ENCODE data around the gene CYP19A1.

Gene CYP19A1

GRCh38 chr15:51303462-51303980 lies 34.9 kb downstream of the CYP19A1 start:
- Histone ChIP-seq H3K4me3 (ENCODE audit: low read depth, low read length) (no peak overlapping the region), H3K27ac (no peak overlapping the region), H3K27me3 (replicated peaks) (peaks cover 8% of the 10 kb centered on the region), H3K36me3 (replicated peaks) (no peaks in the 10 kb centered on the region)
- in situ Hi-C loops (cut with HindIII; ENCODE audit: low pct_ligation_motif_present, low sequenced_read_pairs): no loop called here
- TF ChIP-seq CTCF (IDR thresholded peaks at IDR 0.05; ENCODE audit: low read depth, low read length, missing control alignments): no peak
- DNase-seq: no peak

- no peak for TF ChIP-seq CTCF (IDR thresholded peaks at IDR 0.05; ENCODE audit: low read depth, low read length, missing control alignments)
- in situ Hi-C loops (cut with HindIII; ENCODE audit: low pct_ligation_motif_present, low sequenced_read_pairs): no loop called here
- H3K36me3 ChIP-seq (replicated peaks): no peaks in the 10 kb centered on the region
- H3K27me3 ChIP-seq (replicated peaks): peaks cover 8% of the 10 kb centered on the region
- no peak for DNase-seq
- H3K27ac ChIP-seq: no peak overlapping the region
- no peak overlapping the region for H3K4me3 ChIP-seq (ENCODE audit: low read depth, low read length)
Observed at GRCh38 chr15:51302480-51302879, 35.9 kb downstream of the CYP19A1 start.

- Histone ChIP-seq H3K27me3 (replicated peaks) (peaks cover 4% of the 10 kb centered on the region), H3K27ac (no peak overlapping the region), H3K36me3 (replicated peaks) (no peaks in the 10 kb centered on the region), H3K4me3 (ENCODE audit: low read depth, low read length) (no peak overlapping the region)
- in situ Hi-C loops (cut with HindIII; ENCODE audit: low pct_ligation_motif_present, low sequenced_read_pairs): no loop called here
- no peak for TF ChIP-seq CTCF (IDR thresholded peaks at IDR 0.05; ENCODE audit: low read depth, low read length, missing control alignments)
- no peak for DNase-seq
Observed at GRCh38 chr15:51299187-51300015, 39.0 kb downstream of the CYP19A1 start.

- no peak for TF ChIP-seq CTCF (IDR thresholded peaks at IDR 0.05; ENCODE audit: low read depth, low read length, missing control alignments)
- Histone ChIP-seq H3K27me3 (replicated peaks) (no peaks in the 10 kb centered on the region), H3K27ac (no peak overlapping the region), H3K36me3 (replicated peaks) (no peaks in the 10 kb centered on the region), H3K4me3 (ENCODE audit: low read depth, low read length) (no peak overlapping the region)
- no peak for DNase-seq
- in situ Hi-C loops (cut with HindIII; ENCODE audit: low pct_ligation_motif_present, low sequenced_read_pairs): no loop called here
Observed at GRCh38 chr15:51298620-51299019, 39.8 kb downstream of the CYP19A1 start.

GRCh38 chr15:51290720-51291119 lies 47.7 kb downstream of the CYP19A1 start:
- H3K27me3 ChIP-seq (replicated peaks): peaks cover 2% of the 10 kb centered on the region
- in situ Hi-C loops (cut with HindIII; ENCODE audit: low pct_ligation_motif_present, low sequenced_read_pairs): no loop called here
- H3K4me3 ChIP-seq (ENCODE audit: low read depth, low read length): no peak overlapping the region
- DNase-seq: no peak
- no peaks in the 10 kb centered on the region for H3K36me3 ChIP-seq (replicated peaks)
- no peak overlapping the region for H3K27ac ChIP-seq
- no peak for TF ChIP-seq CTCF (IDR thresholded peaks at IDR 0.05; ENCODE audit: low read depth, low read length, missing control alignments)

Measured in brain microvascular endothelial cell (primary cell).